ENCODE results near the gene NEAT1. TPM values are rescaled to one million over a fixed set of nuclear protein-coding genes. Genes with fewer than 3 reads are reported as not detected.

Gene NEAT1
- total RNA-seq, 1 experiment from 2014 or later = 564 TPM

- intact Hi-C loops (cut with micrococcal nuclease) = no loop called here
- no TSS peak for BruUV-seq (replicated peaks)
- ChIA-PET CTCF (no interaction called here), RAD21 (ENCODE audit: low non-redundant PET in 1 of 2, low total read pairs in 2 of 2, uncharacterized antibody in 2 of 2, unreplicated experiment in 2 of 2) (no interaction called here), POLR2A (no interaction called here)
- Histone ChIP-seq H3K4me1 (ENCODE audit: control insufficient read depth in 1 of 2, insufficient read depth in 2 of 2, low read length in 2 of 2) (no peaks in the 10 kb centered on the region), H3K36me3 (ENCODE audit: control insufficient read depth in 1 of 2, insufficient read depth in 2 of 2, low read length in 2 of 2) (peaks cover 7 to 23% of the 10 kb centered on the region in 2 experiments), H3K9ac (ENCODE audit: low read length) (no peak overlapping the region), H2AFZ (ENCODE audit: low read depth, low read length, poor library complexity, severe bottlenecking) (no peak overlapping the region), H3K9me3 (ENCODE audit: control insufficient read depth in 1 of 2, insufficient read depth in 1 of 2, low read depth in 1 of 2, low read length in 2 of 2) (no peaks in the 10 kb centered on the region), H3K4me2 (ENCODE audit: low read length) (no peak overlapping the region), H4K20me1 (ENCODE audit: insufficient read depth) (no peaks in the 10 kb centered on the region), H3K27me3 (ENCODE audit: insufficient read depth, low read length) (no peaks in the 10 kb centered on the region), H3K9me2 (ENCODE audit: insufficient read depth) (no peaks in the 10 kb centered on the region), H3K79me2 (ENCODE audit: insufficient read depth, low read length) (no peaks in the 10 kb centered on the region), H3K4me3 (replicated peaks in 1 of 2; ENCODE audit: low read depth in 1 of 2, low read length in 2 of 2) (no peak overlapping the region), H3K27ac (ENCODE audit: low read depth, low read length) (no peak overlapping the region)
- ATAC-seq = no peak
- no peak for DNase-seq (ENCODE audit: low read depth, low spot score)
- TF ChIP-seq EZH2 (IDR thresholded peaks at IDR 0.05) = no peak
- no peak for TF ChIP-seq CEBPB (IDR thresholded peaks at IDR 0.05; ENCODE audit: low read depth)
- TF ChIP-seq ZNF274 (IDR thresholded peaks at IDR 0.05; ENCODE audit: low read depth, low read length) = no peak
- no peak for TF ChIP-seq YY1 (IDR thresholded peaks at IDR 0.05; ENCODE audit: extremely low read depth, insufficient replicate concordance, low read depth, low read length)
- TF ChIP-seq RAD21 (IDR thresholded peaks at IDR 0.05; ENCODE audit: low read depth) = no peak
- no peak for TF ChIP-seq MAX (IDR thresholded peaks at IDR 0.05)
- TF ChIP-seq ZFX (IDR thresholded peaks at IDR 0.05) = no peak
- TF ChIP-seq SRF (IDR thresholded peaks at IDR 0.05; ENCODE audit: low read depth) = no peak
Observed at GRCh38 chr11:65398362-65398910, 24.2 kb upstream of the NEAT1 start.

- H3K9ac ChIP-seq (ENCODE audit: low read length) = no peak overlapping the region
- RAD21 ChIA-PET (ENCODE audit: low non-redundant PET in 1 of 2, low total read pairs in 2 of 2, uncharacterized antibody in 2 of 2, unreplicated experiment in 2 of 2) = no interaction called here
- H3K4me2 ChIP-seq (ENCODE audit: low read length) = no peak overlapping the region
- H3K79me2 ChIP-seq (ENCODE audit: insufficient read depth, low read length) = no peaks in the 10 kb centered on the region
- BruUV-seq (replicated peaks) = no TSS peak
- H3K9me2 ChIP-seq (ENCODE audit: insufficient read depth) = no peaks in the 10 kb centered on the region
- no peak overlapping the region for H2AFZ ChIP-seq (ENCODE audit: low read depth, low read length, poor library complexity, severe bottlenecking)
- peaks cover 9 to 21% of the 10 kb centered on the region in 2 experiments for H3K36me3 ChIP-seq (ENCODE audit: control insufficient read depth in 1 of 2, insufficient read depth in 2 of 2, low read length in 2 of 2)
- no peaks in the 10 kb centered on the region for H3K4me1 ChIP-seq (ENCODE audit: control insufficient read depth in 1 of 2, insufficient read depth in 2 of 2, low read length in 2 of 2)
- ATAC-seq (no peak), DNase-seq (ENCODE audit: low read depth, low spot score) (no peak)
- no peak overlapping the region for H3K27ac ChIP-seq (ENCODE audit: low read depth, low read length)
- H3K9me3 ChIP-seq (ENCODE audit: control insufficient read depth in 1 of 2, insufficient read depth in 1 of 2, low read depth in 1 of 2, low read length in 2 of 2) = no peaks in the 10 kb centered on the region
- TF ChIP-seq POLR2A (IDR thresholded peaks at IDR 0.05; ENCODE audit: borderline replicate concordance, extremely low read depth, insufficient read depth, insufficient read length) (no peak), POLR2AphosphoS5 (IDR thresholded peaks at IDR 0.05; ENCODE audit: low read depth, low read length) (no peak), CTCF (IDR thresholded peaks at IDR 0.05 in 2 of 3, conservative IDR thresholded peaks at IDR 0.05 in 1 of 3; ENCODE audit: borderline replicate concordance in 1 of 3, insufficient read depth in 1 of 3, low read depth in 2 of 3, low read length in 2 of 3) (no peak), EGR1 (IDR thresholded peaks at IDR 0.05; ENCODE audit: low read depth) (no peak), CEBPB (IDR thresholded peaks at IDR 0.05; ENCODE audit: low read depth) (no peak), EZH2 (IDR thresholded peaks at IDR 0.05) (no peak), ATF3 (IDR thresholded peaks at IDR 0.05) (no peak), ZFX (IDR thresholded peaks at IDR 0.05) (no peak), ZBTB33 (IDR thresholded peaks at IDR 0.05; ENCODE audit: extremely low read depth, insufficient replicate concordance, low read length) (no peak), JUND (IDR thresholded peaks at IDR 0.05) (no peak)
- H3K27me3 ChIP-seq (ENCODE audit: insufficient read depth, low read length) = no peaks in the 10 kb centered on the region
- H4K20me1 ChIP-seq (ENCODE audit: insufficient read depth) = no peaks in the 10 kb centered on the region
- H3K4me3 ChIP-seq (replicated peaks in 1 of 2; ENCODE audit: low read depth in 1 of 2, low read length in 2 of 2) = no peak overlapping the region
- intact Hi-C loops (cut with micrococcal nuclease) = no loop called here
- CTCF ChIA-PET = no interaction called here
- POLR2A ChIA-PET = no interaction called here
Observed at GRCh38 chr11:65399249-65399648, 23.3 kb upstream of the NEAT1 start.
